Activated CD4-positive, alpha-beta T cell treated with anti-CD3 and anti-CD28 coated beads, Interleukin-2, Interleukin-6, amounts not matched to agents 100 ng/mL and 50 ng/mL, durations not matched to agents 16 hours and 8 hours (primary cell): ENCODE data around the gene COA6.
A peak's percentile ranks its signal among the peaks of the same experiment; 100 is the strongest.

Source experiments
- DNase-seq: peaks from one replicate; pipeline ENCODE4 v3.0.0-alpha.2; 2020

COA6 gene

GRCh38 chr1:234373064-234373958 lies at the start of gene COA6:
Gene COA6, plus strand, starts transcription at chr1:234373456. Its CDS starts 11 bp downstream, at chr1:234373467.
- DNase-seq = peak; percentile 93

DNA sequence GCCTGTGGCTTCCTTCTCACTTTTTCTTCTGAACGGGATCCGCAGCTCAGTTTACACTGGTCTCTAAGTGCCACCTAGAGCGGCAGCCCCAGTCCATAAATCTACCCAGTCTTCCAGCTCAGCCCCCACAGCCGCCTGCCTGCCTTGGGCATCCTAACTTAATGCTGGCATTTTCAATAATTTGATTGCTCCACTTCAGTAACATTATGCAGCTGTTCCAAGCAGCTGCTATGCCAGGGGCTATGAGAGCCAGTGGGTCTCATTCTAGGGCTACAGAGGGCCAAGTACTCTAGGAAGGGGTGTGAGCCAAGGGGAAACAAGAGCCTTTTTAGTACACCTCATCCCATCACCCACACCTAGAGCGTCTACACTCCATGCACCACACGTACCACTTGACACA lies 48.4 kb upstream of the COA6 start:
- no peak for DNase-seq

DNA sequence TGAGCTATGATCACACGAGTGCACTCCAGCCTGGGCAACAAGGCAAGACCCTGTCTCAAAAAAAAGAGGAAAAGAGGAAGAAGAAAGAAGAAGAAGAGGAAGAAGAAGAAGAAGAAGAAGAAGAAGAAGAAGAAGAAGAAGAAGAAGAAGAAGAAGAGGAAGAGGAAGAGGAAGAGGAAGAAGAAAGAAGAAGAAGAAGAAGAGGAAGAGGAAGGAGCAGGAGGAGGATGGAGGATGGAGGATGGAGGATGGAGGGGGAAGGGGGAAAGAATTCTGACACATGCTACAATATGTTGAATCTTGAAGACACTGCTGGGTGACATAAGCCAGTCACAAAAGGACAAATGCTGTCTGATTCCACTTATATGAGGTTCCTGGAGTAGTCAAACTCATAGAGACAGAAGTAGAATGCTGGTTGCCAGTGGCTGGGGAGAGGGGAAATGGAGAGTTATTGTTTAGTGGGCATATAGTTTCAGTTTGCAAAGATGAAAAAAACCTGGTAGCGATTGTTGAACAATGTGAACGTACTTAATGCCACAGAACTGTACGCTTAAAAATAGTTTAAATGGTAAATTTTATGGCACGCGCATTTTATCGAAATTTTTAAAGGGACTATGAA lies 47.3 kb upstream of the COA6 start:
- peak; percentile 43 for DNase-seq

- DNase-seq = peak; percentile 83
Measured at GRCh38 chr1:234326497-234327366, 46.5 kb upstream of the COA6 start.

- no peak for DNase-seq
Measured at GRCh38 chr1:234327577-234328164, 45.6 kb upstream of the COA6 start.

DNA sequence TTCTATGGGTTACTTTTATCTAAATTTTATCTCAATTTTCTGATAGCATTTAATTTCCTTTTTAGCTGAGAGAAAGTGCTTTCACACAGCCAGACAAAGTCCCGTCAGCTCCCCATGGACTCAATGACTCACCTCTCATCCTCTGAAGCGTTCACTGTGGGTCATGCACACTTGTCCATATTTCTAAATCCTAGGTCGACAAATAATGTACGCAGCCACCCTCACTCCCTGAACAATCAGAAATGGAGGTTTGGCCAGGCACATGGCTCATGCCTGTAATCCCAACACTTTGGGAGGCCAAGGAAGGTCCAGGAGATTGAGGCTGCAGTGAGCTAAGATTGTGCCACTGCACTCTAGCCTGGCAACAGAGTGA lies 42.4 kb upstream of the COA6 start:
- no peak for DNase-seq

DNA sequence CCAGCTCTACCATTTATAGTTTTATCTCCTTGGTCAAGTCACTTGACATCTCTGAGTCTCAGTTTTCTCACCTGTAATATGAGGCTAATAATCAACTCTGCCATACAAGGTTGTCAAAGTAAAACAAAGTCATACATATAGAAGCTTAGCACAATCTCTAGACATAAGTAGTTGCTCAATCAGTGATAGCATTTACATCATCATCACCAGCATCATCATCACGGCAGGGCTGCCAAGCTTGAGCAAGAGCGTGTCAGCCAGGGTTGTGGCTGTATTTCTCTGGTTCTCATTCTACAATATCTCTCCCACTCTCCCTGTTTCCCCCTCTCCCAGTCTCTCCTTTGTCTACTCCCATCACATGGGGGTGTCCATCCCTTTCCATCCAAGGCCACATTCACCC lies 41.7 kb upstream of the COA6 start:
- DNase-seq = no peak

GRCh38 chr1:234336359-234336758 lies 36.9 kb upstream of the COA6 start:
- DNase-seq = no peak

GRCh38 chr1:234337233-234337632 lies 36.0 kb upstream of the COA6 start:
- DNase-seq = no peak

- DNase-seq = no peak
Measured at GRCh38 chr1:234340528-234340927, 32.7 kb upstream of the COA6 start.

DNA sequence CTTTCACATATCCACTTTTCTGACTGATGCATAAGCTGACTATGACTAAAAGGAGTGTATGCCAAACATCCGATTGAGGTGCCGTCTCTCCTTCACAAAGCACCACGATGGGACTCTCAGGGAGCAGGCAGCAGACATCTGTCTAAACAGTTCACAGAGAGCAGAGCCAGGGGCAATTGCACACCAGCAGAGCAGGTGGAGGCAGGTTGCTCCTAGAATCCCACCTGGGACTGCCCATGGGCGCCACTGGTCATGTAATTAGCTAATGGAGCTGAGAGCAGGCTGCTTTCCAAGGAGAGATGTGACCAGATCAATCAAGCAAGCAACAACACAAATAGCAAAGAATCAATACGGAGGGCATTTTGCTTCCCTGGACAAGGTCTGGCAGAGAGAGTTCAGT lies 30.5 kb upstream of the COA6 start:
- no peak for DNase-seq

GRCh38 chr1:234345237-234345636 lies 28.0 kb upstream of the COA6 start:
- no peak for DNase-seq

DNA sequence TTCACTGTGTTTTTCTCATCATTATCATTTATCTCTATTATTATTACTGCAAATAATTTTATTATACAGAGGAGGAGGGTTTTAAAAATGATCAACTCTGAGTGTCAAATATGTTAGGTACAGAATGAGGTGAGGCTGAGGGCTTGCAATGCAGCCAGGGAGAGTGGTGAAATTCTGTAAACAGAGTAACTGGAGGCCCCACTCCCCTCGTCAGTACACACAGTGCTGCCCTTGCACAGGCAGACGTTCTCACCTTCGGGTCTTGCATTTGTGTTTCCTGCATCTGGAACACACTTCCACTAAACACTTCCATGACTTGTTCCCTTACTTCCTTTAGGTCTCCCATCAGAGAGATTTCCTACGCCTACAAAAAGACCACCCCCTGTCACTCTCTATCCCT lies 24.3 kb upstream of the COA6 start:
- DNase-seq = no peak

DNA sequence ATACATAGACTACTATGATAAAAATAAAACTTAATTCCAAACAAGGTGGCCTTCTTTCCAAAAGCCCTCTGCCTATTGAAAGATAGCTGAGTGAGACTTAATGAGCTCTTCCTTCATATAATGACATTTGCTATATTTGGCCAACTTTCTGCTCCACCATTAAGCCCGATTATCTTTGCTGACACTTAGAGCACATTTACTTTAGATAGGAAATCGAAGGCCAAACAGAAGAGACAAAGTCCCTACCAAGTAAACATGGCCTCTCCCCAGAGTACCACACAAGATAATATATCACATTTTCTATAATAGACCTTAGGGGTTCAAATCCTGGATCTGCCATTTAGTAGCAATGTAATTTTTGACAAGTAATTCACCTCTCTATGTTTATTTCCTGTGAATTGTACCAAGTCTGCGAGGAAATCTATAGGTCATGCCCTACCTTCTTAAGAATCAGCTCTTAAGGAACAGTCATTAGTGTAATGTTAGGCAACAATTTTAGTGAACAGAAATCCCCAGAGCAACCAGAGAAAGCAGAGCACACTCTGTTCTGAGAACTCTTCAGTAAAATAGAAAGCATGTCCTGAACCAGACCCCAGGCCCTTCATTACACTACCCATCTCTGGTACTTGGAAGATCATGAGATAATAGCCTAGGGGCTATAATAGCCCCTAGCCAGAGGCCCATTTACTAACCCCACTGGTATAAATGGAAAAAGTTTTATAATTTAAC lies 17.3 kb upstream of the COA6 start:
- no peak for DNase-seq

GRCh38 chr1:234356615-234357269 lies 16.5 kb upstream of the COA6 start:
- DNase-seq = peak; percentile 61

DNA sequence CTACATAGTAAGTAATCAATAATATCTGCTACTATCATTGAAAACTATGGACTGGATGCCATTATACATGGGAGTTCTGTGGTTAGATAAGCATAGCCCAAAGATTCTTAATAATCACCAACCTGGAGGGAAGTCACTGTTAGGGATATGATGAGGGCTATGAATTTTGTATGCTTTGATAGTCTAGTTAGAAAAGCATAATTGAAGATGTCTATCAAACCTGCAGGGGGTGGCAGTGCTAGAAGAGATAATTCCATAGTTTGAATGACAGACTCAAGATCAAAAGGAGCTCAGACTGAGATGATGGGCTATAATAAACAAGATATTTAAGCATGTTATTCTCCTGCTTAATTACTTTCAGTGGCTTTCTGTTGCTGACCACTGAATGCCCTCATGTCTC lies 15.4 kb upstream of the COA6 start:
- DNase-seq = no peak

- DNase-seq = no peak
Measured at GRCh38 chr1:234361102-234361603, 12.1 kb upstream of the COA6 start.

DNA sequence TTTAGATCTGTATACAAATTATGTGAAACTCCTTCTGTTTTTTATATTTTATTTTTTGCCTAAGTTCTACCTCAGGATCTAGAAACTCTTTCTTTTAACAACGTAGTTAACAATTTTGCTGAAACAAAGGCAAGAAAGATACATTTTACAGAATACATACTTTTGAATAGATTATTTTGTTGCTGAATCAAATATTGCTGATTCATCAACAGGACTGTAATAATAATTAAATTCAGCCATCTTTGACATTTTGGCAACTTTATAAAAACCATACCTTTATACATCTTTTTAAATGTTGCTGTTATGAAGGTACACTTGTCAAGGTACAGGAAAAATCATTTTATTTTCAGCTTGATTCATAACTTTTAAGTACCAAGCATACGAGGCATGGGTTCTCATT lies 10.7 kb upstream of the COA6 start:
- no peak for DNase-seq

DNA sequence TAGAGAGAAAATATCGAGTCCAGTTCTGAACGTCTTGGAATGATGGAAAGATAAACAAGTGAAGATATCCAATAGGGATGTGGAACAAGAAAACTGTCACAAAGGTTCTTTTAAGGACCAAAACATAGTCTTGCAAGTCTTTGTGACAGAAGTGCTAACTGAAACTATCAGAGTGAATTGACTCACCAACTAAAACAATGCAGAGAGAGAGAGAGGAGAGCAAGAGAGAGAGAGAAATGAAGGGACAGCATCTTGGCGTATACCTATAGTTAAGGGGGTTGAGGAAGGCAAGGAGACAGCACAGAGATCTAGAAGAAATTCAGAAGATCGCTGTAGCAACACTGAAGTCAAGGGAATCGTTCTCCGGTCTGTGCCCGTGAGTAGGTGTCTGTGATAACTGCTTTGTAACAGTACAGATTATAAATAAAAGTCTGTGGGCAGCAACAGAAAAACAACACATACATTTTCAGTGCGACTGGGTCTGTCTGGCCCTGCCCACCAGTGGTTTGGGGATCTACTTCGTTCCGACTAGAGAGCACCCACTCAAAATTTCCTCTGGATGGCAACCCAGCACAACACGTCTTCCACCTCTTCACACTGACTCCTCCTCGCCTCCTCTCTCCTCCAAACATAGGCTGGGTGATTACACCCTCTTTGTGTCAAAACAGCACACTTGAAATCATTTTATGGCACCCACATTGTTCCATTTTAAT lies 4.8 kb upstream of the COA6 start:
- DNase-seq = peak; percentile 52

GRCh38 chr1:234369033-234369430 lies 4.2 kb upstream of the COA6 start:
- DNase-seq = no peak

- peak; percentile 36 for DNase-seq
Measured at GRCh38 chr1:234369784-234370183, 3.5 kb upstream of the COA6 start.
